ENCODE results near the gene ADAMTS17. TPM values are rescaled to one million over a fixed set of nuclear protein-coding genes. Genes with fewer than 3 reads are reported as not detected.

ADAMTS17 gene
- total RNA-seq, 4 donors from 2014 or later = 4.5 to 11.4 (median 6.6) TPM

DNA sequence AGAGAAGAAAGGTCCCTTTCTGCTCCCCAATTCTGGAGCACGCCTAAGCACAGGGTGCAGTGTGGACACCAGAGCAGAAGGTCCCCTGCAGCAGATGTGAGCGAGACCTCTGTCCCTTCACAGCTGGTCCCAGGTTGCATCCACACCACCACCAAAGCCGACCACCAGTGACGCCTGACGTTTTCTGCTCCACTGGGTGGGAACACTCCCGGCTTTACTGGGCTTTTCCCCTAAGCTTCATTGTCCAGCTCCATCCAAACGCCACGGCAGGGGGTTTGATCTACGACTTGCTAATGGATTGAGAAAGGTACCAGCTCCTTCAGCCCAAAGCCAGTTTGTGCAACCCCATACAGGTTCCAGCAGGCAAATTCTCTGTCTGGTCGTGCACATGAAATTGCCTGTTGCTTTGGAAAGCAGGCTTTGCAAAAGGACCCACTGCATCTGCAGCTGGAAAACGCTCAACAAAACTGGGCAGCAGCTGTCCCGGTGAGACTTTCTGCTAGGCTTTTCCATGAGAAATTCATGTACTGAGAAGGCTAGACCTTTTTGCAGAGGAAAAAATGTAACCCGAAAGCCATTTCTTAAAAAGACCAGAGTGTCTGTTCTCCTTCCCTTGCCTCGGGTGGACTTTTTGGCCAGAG, 31.1 kb downstream of the ADAMTS17 start:
- Histone ChIP-seq H3K4me3 (no peak overlapping the region), H3K27ac (peak overlapping the region in 3 of 4 donors; percentile 67 to 77 (median 69)), H3K9me3 (no peaks in the 10 kb centered on the region), H3K27me3 (no peaks in the 10 kb centered on the region), H3K36me3 (no peaks in the 10 kb centered on the region), H3K4me1 (peaks cover 24 to 46% (median 31%) of the 10 kb centered on the region in 3 donors)
- TF ChIP-seq, protein P1, sequence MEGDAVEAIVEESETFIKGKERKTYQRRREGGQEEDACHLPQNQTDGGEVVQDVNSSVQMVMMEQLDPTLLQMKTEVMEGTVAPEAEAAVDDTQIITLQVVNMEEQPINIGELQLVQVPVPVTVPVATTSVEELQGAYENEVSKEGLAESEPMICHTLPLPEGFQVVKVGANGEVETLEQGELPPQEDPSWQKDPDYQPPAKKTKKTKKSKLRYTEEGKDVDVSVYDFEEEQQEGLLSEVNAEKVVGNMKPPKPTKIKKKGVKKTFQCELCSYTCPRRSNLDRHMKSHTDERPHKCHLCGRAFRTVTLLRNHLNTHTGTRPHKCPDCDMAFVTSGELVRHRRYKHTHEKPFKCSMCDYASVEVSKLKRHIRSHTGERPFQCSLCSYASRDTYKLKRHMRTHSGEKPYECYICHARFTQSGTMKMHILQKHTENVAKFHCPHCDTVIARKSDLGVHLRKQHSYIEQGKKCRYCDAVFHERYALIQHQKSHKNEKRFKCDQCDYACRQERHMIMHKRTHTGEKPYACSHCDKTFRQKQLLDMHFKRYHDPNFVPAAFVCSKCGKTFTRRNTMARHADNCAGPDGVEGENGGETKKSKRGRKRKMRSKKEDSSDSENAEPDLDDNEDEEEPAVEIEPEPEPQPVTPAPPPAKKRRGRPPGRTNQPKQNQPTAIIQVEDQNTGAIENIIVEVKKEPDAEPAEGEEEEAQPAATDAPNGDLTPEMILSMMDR (IDR thresholded peaks at IDR 0.05) = no peak
- no peak for TF ChIP-seq POLR2A (IDR thresholded peaks at IDR 0.05)
- intact Hi-C loops (cut with DNase I) = loop anchor here (10.0 kb wide), 1 partner anchor 76 kb away; no protein-coding TSS in a partner anchor
- 7 to 29% methylated on average over 4 to 11 of the region's 14 CpGs for WGBS, 2 donors
- no peak for DNase-seq

DNA sequence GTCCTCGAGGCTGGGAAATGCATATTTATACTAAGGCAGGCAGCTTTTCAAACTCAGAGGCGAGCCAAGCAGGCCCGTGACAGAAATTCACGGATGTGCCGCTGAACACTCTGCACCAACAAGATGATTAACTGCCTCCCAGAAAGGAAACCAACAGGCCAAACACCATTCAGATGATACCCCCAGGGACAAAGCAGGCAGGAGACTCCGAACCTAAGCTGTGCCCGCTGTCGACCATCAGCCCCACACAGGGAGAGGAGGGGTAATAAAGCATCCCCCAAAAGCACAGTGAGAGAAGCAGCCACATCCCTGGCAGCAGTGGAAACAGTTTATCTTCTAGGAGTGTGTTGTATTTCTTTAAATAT, 31.8 kb downstream of the ADAMTS17 start:
- H3K27ac ChIP-seq = peak overlapping the region in 3 of 4 donors; percentile 67 to 77 (median 69)
- no peak for DNase-seq
- H3K9me3 ChIP-seq = no peaks in the 10 kb centered on the region
- H3K4me3 ChIP-seq = no peak overlapping the region
- H3K27me3 ChIP-seq = no peaks in the 10 kb centered on the region
- TF ChIP-seq, protein P1 (IDR thresholded peaks at IDR 0.05) = no peak
- intact Hi-C loops (cut with DNase I) = loop anchor here (10.0 kb wide), 1 partner anchor 75 kb away; no protein-coding TSS in a partner anchor
- peaks cover 24 to 46% (median 31%) of the 10 kb centered on the region in 3 donors for H3K4me1 ChIP-seq
- H3K36me3 ChIP-seq = no peaks in the 10 kb centered on the region
- WGBS, 2 donors = 46% methylated on average over 3 of the region's 8 CpGs; no CpG with 5 or more reads in 1 of the 2 donors

DNA sequence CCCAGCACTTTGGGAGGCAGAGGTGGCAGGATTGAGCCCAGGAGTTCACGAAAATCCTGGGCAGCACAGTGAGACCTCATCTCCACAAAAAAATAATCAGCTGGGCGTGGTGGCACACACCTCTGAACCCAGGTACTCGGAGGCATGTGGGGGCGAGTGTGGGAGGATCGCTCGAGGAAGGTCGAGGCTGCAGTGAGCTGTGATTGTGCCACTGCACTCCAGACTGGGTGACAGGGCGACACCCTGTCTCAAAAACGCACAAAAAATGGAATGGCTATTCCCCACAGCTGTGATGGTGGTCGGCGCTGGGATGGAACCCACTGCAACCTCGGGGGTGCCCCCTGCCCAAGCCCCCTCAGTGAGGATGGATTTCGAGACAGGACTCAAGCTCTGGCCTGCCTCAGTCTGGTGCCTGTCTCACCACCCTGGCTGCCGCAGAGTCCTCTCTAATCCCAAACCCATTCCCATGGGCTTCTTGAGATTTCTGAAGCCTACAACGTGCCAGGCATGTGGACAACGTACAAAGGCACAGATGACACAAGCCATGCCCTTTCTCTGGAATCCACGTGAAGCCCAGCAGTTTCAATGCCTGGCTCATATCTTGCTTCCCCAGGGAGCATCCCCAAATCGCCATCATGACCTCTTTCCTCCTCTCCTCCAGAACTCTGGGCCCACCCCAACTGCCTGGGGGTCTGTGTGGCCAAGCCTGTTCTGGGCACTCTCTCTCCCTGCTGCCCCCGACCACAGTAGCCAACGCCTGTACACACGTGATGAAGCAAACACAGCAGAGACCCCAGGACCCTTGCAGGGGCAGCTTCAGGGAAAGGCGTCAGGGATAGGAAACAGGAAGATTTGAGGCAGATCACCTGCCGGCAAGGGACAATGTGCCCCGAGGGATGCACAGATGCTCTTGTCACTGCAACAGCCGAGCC, 32.4 kb downstream of the ADAMTS17 start:
- TF ChIP-seq, protein P1 (IDR thresholded peaks at IDR 0.05) = no peak
- no peak for TF ChIP-seq POLR2A (IDR thresholded peaks at IDR 0.05)
- no peak for DNase-seq

DNA sequence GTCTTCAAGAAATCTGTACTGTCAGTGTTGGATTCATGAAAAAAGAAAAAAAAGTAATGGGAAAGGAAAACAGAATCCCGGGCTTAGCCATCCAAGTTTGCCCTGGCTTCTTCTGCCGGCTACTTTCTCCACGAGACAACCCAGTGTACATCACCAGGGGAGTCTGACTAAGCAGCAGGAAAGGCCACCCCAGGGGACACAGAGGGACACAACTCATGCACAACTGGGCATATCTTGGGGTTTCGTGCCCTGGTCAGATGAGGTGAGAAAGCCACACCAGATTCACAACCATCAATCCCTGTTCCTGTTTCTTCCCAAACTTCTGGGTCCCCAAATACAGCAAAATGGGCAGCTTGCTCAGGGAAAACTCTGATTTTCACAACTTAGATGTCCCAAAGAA, 33.2 kb downstream of the ADAMTS17 start:
- Histone ChIP-seq H3K4me3 (peak overlapping the region in 2 of 4 donors; percentile 1 to 35), H3K36me3 (no peaks in the 10 kb centered on the region), H3K4me1 (peaks cover 24 to 46% (median 31%) of the 10 kb centered on the region in 3 donors), H3K27ac (peak overlapping the region in 3 of 4 donors; percentile 67 to 77 (median 69)), H3K27me3 (no peaks in the 10 kb centered on the region), H3K9me3 (no peaks in the 10 kb centered on the region)
- TF ChIP-seq, protein P1 (IDR thresholded peaks at IDR 0.05) = no peak
- TF ChIP-seq POLR2A (IDR thresholded peaks at IDR 0.05) = no peak
- intact Hi-C loops (cut with DNase I) = no loop called here
- 34 to 38% methylated on average over 4 of the region's 4 CpGs for WGBS, 2 donors
- DNase-seq = no peak

More for the DNA sequence above, 32.4 kb downstream of the ADAMTS17 start:
- Histone ChIP-seq H3K4me1 (peaks cover 24 to 46% (median 31%) of the 10 kb centered on the region in 3 donors), H3K9me3 (no peaks in the 10 kb centered on the region), H3K36me3 (no peaks in the 10 kb centered on the region), H3K27me3 (no peaks in the 10 kb centered on the region), H3K27ac (peak overlapping the region in 3 of 4 donors; percentile 67 to 77 (median 69)), H3K4me3 (no peak overlapping the region)
- intact Hi-C loops (cut with DNase I) = loop anchor here (10.0 kb wide), 1 partner anchor 75 kb away; no protein-coding TSS in a partner anchor
- WGBS, 2 donors = 61 to 68% methylated on average over 18 to 20 of the region's 25 CpGs
